HG03095 (cell line): ENCODE results near the gene NKX6-2.
"Not testable (repeated sequence)": the region's sequence is repeated elsewhere in the genome, so short reads cannot be mapped to it uniquely, and the experiment has no call there.

ENCODE experiments used
- ATAC-seq: cut with Tn5 transposase; IDR thresholded peaks from one replicate; pipeline ENCODE4 v1.9.1; 2021; ENCODE audit warnings: moderate library complexity; ENCODE audit not compliant: unreplicated experiment

Gene NKX6-2

DNA sequence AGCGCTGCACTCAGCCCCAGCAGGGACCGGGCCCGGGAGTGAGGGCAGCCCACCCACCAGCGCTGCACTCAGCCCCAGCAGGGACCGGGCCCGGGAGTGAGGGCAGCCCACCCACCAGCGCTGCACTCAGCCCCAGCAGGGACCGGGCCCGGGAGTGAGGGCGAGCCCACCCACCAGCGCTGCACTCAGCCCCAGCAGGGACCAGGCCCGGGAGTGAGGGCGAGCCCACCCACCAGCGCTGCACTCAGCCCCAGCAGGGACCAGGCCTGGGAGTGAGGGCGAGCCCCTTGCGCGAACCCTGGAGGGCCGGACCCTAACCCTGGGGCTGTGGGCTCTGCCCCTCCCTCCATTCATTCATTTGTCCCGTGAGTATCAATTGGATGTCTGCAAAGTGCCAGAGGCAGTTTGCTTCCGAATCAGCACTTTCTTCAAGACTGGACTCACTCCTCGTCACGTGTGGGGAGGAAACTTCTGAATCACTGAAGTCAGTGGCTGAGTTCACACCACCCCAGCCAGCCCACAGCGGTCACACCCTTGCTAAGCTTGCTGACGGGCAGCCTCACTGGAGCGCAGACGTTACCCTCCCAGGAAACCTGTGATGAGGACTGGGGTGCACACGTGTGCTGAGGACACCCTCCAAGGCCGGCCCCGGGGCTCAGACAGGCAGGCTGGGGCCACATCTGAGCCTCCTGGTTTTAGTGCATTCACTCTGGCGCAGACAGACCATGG is 42.6 kb downstream of the NKX6-2 start:
- not testable (repeated sequence) for ATAC-seq

DNA sequence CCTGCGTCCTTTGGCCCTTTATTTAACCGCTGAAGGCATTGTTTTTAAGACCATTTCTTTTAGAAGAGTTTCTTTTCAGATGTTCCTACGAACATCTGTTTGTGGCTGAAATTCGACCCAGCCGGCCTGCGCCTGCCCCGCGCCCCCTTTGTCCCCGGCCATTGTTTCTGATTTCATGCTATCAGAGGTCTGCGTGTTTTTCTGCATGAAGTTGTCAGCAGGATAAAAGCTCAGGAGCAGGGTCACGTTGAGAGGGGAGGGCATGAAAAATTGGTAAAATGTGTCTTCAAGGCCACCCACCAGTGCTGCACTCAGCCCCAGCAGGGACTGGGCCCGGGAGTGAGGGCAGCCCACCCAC is 43.1 kb downstream of the NKX6-2 start:
- no peak for ATAC-seq

DNA sequence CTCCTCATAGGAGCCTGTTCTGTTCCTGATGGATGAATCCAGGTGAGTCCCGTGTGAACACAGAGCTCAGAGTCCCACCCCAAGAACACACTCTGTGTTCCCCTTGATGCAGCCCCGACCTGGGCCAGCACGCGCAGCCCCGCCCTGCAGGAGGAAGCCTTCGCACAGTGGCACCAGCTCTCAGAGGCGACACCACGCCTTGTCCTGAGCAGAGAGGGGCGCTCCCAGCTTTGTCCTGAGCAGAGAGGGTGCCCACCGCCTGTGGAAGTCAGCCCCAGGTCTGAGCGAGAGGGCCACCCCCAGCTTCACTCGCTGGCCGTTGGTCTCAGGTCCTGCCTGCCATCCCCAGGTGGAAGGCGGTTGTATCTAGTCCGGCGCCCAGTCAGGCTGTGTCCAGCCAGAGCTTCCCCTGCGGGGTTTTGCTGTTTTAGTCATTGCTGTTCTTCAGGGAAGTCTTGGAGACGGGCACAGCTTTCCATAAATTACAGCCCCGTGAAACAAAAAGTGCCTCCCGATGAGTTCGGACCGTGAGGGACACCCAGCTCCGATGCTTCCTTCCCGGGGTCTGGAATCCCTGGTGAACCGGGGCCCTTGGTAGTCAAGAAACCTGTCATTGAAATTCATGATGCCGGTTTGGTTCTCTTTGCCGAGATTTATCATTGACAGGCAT is 43.6 kb downstream of the NKX6-2 start:
- ATAC-seq = no peak

DNA sequence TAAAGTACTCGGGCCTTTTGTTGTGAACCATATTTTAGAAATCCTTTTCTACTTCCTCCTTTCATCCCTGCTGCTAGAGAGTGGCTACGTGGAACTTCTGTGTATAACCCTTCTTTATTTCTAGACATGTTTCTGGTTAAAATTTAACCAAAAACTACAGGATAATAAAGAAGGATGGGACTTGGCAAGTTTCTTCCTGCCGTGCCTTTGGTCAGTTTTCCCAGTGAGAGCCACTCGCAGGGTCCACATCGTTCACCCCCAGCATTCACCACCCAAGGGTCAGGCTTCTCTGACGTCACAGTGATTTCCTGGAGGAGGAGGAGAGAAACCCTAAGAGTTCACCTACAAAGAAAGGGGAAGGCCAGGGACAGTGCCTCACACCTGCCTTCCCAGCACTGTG is 45.4 kb downstream of the NKX6-2 start:
- no peak for ATAC-seq

DNA sequence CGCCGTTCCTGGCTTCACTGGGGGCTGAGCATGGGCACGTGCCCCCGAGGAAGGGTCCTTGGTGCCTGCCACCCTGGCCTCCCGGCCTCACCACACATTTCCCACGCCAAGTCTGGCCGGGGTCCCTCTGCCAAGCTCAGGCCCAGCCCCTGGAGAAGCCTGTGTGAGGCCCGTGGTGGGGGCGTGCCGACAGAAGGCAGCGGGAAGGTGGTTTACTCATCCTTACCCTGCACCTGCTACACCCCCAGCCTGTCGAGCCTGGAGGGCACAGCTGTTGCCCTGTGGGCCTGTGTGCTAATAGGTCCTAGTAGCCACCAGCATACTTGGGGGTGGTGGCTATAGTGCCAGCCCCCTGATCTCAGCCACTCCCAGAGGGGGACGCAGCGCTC is 46.7 kb downstream of the NKX6-2 start:
- no peak for ATAC-seq

DNA sequence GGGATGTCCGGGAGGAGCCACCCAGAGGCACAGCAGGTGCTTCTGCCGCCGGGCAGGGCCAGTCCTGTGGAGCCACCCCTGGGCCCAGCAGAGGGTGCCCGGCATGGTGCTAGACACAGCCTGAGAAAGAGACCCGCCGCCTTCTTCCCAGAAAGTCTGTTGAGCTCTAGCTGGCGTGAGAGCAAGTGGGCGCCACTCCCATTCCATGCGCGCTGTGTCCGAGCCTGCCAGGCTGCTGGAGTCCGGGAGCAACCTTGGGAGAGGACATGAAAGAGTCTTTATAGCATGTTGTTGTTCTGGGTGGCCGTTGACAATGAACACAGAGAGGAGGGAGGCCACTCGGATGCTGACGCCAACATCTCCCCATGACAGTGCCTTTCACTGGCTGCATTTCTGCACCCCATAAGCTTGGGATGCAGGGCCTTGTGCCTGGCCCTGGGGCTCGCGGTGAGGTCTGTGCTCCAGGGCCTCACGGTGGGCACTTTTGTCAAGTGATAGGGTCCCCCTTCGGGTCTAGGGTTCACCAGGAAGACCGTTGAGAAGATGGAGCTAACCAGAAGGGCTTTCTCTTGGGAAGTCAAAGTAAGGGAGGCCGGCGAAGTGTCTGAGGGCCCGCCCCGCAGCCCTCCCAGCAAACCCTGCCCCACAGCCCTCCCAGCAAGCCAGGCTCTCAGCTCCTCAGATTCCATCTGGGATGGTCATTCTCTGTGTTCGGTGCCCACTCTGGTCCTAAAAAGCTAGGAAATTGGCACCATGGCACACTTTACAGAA is 47.3 kb downstream of the NKX6-2 start:
- no peak for ATAC-seq

DNA sequence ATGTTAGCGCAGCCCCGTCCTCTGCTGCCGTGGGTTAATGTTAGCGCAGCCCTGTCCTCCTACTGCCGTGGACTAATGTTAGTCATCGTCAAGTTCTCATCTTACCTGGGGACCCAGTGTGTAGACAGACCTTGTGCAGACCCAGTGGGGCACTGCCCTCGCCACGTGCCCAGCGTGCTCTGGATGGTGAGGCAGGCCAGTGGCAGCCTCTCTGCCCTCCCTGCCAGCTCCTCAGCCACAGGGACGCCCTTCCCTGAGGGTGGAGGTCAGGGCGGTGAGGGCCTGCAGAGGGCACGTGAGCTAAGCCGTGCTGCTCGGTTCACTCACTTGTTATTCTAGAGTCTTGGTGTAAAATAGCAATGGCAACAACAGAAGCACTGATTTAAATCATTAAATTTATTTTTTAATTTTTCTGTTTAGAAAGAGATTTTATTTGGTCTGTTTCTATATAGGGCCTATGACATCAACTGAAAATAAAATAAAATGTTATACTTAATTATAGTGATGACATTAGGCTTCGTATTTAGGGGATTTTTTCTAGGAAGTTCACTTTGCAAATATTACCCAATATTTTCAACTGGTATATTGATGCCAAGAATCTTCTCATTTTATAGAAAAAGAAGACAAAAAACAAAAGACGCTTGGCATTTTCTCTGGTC is 48.4 kb downstream of the NKX6-2 start:
- ATAC-seq = no peak

DNA sequence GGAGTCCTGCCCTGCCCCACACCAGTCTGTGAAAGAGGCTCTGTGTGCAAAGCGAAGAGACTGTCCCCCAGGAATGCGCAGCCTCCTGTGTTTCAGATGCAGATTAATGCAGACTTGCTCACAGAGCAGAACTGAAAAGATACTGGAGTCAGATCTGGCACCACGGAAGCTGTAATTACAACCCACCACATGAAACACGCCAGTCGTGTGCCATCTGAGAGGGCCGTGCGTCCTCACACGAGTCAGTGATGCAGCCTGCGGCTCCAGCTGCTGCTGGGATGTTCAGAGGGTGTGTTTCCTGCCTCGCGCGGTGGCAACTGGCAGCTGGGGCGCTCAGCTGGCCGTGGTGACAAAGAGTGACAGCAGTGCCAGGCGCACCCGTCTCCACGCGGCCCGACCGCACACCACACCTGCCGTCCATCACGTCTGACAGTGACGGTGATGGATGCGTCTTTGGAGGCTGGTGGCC is 50.0 kb downstream of the NKX6-2 start:
- ATAC-seq = no peak

DNA sequence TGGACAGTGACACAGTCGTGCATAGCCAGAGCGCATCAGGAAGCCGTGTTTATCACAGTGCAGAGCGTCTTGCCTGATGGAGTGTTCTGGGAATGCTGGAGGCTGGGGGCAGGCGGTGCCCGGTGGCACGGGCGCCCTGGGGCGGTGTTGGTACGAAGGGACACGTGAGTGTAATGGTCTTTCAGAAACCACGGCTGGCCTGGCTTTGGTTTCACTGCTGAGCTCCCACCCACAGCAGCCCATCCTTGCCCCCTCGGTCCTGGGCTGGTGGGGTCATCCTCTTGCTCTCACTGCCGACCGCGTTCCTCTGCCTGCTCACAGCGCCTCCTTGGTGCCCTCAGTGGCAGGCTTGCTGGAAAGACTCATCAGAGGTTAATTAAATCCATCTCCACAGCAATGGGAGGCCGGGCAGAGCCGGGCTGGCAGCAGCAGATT is 50.6 kb downstream of the NKX6-2 start:
- ATAC-seq = no peak

DNA sequence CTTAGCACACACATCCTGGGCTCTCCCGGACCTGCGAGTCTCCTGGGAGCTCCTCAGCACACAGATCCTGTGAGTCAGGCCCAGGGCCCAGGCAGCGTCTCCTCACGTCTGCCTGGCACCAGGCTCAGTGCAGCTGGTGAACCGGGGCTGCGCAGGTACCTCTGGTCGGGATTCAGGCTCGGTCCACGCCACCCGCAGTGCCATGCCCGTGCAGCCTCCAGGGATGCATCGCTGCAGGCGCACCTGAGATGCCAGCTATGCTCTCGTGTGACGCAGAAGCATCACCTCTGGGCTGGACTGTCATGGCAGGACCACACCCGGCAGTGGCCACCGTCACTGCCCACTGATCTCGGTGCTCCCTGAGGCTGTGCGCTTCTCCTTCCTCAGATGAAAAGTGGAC is 52.0 kb downstream of the NKX6-2 start:
- no peak for ATAC-seq
